SJSA1 (cell line): ENCODE data around the gene MYLK3. TPM values are rescaled to one million over a fixed set of nuclear protein-coding genes. Genes with fewer than 3 reads are reported as not detected.
A peak's percentile ranks its signal among the peaks of the same experiment; 100 is the strongest.
"Not testable (repeated sequence)": the region's sequence is repeated elsewhere in the genome, so short reads cannot be mapped to it uniquely, and the experiment has no call there.

Experiments
- DNase-seq, 2 experiments: peaks; one replicate each; pipeline ENCODE4 v3.0.0-alpha.2; 2015 to 2020; ENCODE audit warnings: low spot score in 2 of 2, low read depth in 1 of 2
- H3K27ac ChIP-seq: fragments of 250-450 bp; sonication (Bioruptor Pico); 2 replicates; pipeline ENCODE4 v1.5.1; 2020; ENCODE audit warnings: mild to moderate bottlenecking, moderate library complexity
- H3K27me3 ChIP-seq: fragments of 250-450 bp; sonication (Bioruptor Pico); replicated peaks from 2 replicates; pipeline ENCODE4 v1.5.1; 2020; ENCODE audit warnings: mild to moderate bottlenecking, moderate library complexity
- H3K36me3 ChIP-seq: fragments of 250-450 bp; sonication (Bioruptor Pico); 2 replicates; pipeline ENCODE4 v1.5.1; 2020; ENCODE audit warnings: mild to moderate bottlenecking
- H3K4me1 ChIP-seq: fragments of 250-450 bp; sonication (Bioruptor Pico); replicated peaks from 2 replicates; pipeline ENCODE4 v1.6.1; 2021; ENCODE audit warnings: mild to moderate bottlenecking
- H3K4me3 ChIP-seq: fragments of 250-450 bp; sonication (Bioruptor Pico); 2 replicates; pipeline ENCODE4 v1.5.1; 2020; ENCODE audit warnings: mild to moderate bottlenecking
- H3K9me3 ChIP-seq: fragments of 250-450 bp; sonication (Bioruptor Pico); replicated peaks from 2 replicates; pipeline ENCODE4 v1.5.1; 2020; ENCODE audit warnings: mild to moderate bottlenecking
- total RNA-seq: library from RNA; depleted of rRNA; stranded (reverse); fragments of >200 nt; shearing (Covaris generic); gene quantifications from 2 replicates; pipeline ENCODE4 v1.2.3, GENCODE V29; 2014; rRNA removed

The MYLK3 gene
- total RNA-seq, 1 experiment from 2014 or later, result 0.13 TPM

GRCh38 chr16:46686815-46687473 is 61.2 kb downstream of the MYLK3 start:
- H3K27ac ChIP-seq, result no peak overlapping the region
- no peak overlapping the region for H3K4me3 ChIP-seq
- H3K4me1 ChIP-seq, result peaks cover 20% of the 10 kb centered on the region
- DNase-seq, result no peak
- no peaks in the 10 kb centered on the region for H3K9me3 ChIP-seq
- H3K36me3 ChIP-seq, result peaks cover 16% of the 10 kb centered on the region
- no peaks in the 10 kb centered on the region for H3K27me3 ChIP-seq

- DNase-seq, H3K4me3 ChIP-seq, H3K27me3 ChIP-seq, H3K9me3 ChIP-seq, H3K4me1 ChIP-seq, H3K27ac ChIP-seq: not testable (repeated sequence)
- peaks cover 26% of the 10 kb centered on the region for H3K36me3 ChIP-seq
Measured at GRCh38 chr16:46681867-46682266, 66.3 kb downstream of the MYLK3 start.

GRCh38 chr16:46677943-46678342 is 70.2 kb downstream of the MYLK3 start:
- not testable (repeated sequence) for H3K9me3 ChIP-seq
- peaks cover 48% of the 10 kb centered on the region for H3K36me3 ChIP-seq

GRCh38 chr16:46673320-46674013 is 74.7 kb downstream of the MYLK3 start:
- H3K36me3 ChIP-seq, result peaks cover 57% of the 10 kb centered on the region
- no peaks in the 10 kb centered on the region for H3K27me3 ChIP-seq
- no peak overlapping the region for H3K27ac ChIP-seq
- H3K9me3 ChIP-seq, result no peaks in the 10 kb centered on the region
- no peaks in the 10 kb centered on the region for H3K4me1 ChIP-seq
- DNase-seq, result peak; percentile 49 to 53
- no peak overlapping the region for H3K4me3 ChIP-seq

More at GRCh38 chr16:46677943-46678342, 70.2 kb downstream of the MYLK3 start:
- not testable (repeated sequence) for H3K4me3 ChIP-seq, DNase-seq, H3K27me3 ChIP-seq, H3K27ac ChIP-seq, H3K4me1 ChIP-seq

GRCh38 chr16:46662123-46662522 is 86.0 kb downstream of the MYLK3 start:
- H3K36me3 ChIP-seq, result peaks cover 63% of the 10 kb centered on the region
- no peak overlapping the region for H3K27ac ChIP-seq
- H3K27me3 ChIP-seq, result no peaks in the 10 kb centered on the region
- no peaks in the 10 kb centered on the region for H3K4me1 ChIP-seq
- H3K4me3 ChIP-seq, result no peak overlapping the region
- no peaks in the 10 kb centered on the region for H3K9me3 ChIP-seq
- DNase-seq, result no peak

- no peaks in the 10 kb centered on the region for H3K4me1 ChIP-seq
- H3K9me3 ChIP-seq, result no peaks in the 10 kb centered on the region
- no peak overlapping the region for H3K4me3 ChIP-seq
- no peaks in the 10 kb centered on the region for H3K27me3 ChIP-seq
- H3K36me3 ChIP-seq, result peaks cover 46% of the 10 kb centered on the region
- no peak for DNase-seq
- no peak overlapping the region for H3K27ac ChIP-seq
Measured at GRCh38 chr16:46658925-46659324, 89.2 kb downstream of the MYLK3 start.

Other genes with a start within 250 kb of the MYLK3 start
- 71.9 and 85.8 TPM in 2 replicates for gene SHCBP1, start 127.0 kb downstream of the MYLK3 start, total RNA-seq
- 114 and 263 TPM in 2 replicates for gene VPS35, start 59.2 kb downstream of the MYLK3 start, total RNA-seq
- gene ORC6, start 58.7 kb downstream of the MYLK3 start, total RNA-seq, result 73.8 and 78.5 TPM in 2 replicates
- gene C16orf87, start 82.8 kb upstream of the MYLK3 start, total RNA-seq, result 33.9 and 37.2 TPM in 2 replicates
- gene GPT2, start 136.0 kb upstream of the MYLK3 start, total RNA-seq, result 14.8 and 15.7 TPM in 2 replicates
- gene DNAJA2, start 225.3 kb upstream of the MYLK3 start, total RNA-seq, result 86.8 and 91.1 TPM in 2 replicates